Peyer's patch (tissue), 4 donors: ENCODE data around the gene SYNE4. TPM values are rescaled to one million over a fixed set of nuclear protein-coding genes. Genes with fewer than 3 reads are reported as not detected.

Experiments used
- DNase-seq, 3 donors: peaks; one replicate each; pipeline ENCODE4 v3.0.0-alpha.2; 2017 to 2019
- H3K27ac ChIP-seq, 4 donors: fragments of 200-600 bp; sonication (generic); one replicate each; pipeline ENCODE4 v1.5.1; 2016 to 2019
- H3K27me3 ChIP-seq, 2 donors: fragments of 200-600 bp; sonication (generic); one replicate each; pipeline ENCODE4 v1.5.1; 2019
- H3K36me3 ChIP-seq, 3 donors: fragments of 200-600 bp; sonication (generic); one replicate each; pipeline ENCODE4 v1.5.1; 2016 to 2019
- H3K4me1 ChIP-seq, 4 donors: fragments of 200-600 bp; sonication (generic); one replicate each; pipeline ENCODE4 v1.5.1; 2016 to 2019
- H3K4me3 ChIP-seq, 4 donors: fragments of 200-600 bp; sonication (generic); 1 replicate in 3 of 4; 2 replicates in 1 of 4; pipeline ENCODE4 v1.5.1; 2016 to 2019; ENCODE audit warnings: mild to moderate bottlenecking in 1 of 4
- H3K9me3 ChIP-seq, 4 donors: fragments of 200-600 bp; sonication (generic); one replicate each; pipeline ENCODE4 v1.5.1; 2016 to 2019; ENCODE audit warnings: mild to moderate bottlenecking in 1 of 4
- POLR2A ChIP-seq, 2 donors: fragments of 450-650 bp; IDR thresholded peaks; one replicate each; pipeline ENCODE4 v1.5.1; 2017; ENCODE audit warnings: antibody characterized with exemption in 2 of 2, mild to moderate bottlenecking in 2 of 2, moderate library complexity in 2 of 2
- total RNA-seq, 4 donors: library from RNA; depleted of rRNA; stranded (reverse); fragments of >200 nt; gene quantifications; one replicate each; pipeline ENCODE4 v1.1.0, GENCODE V29; 2016
- TF ChIP-seq, protein P1 (sequence below), 6 experiments: fragments of 450-650 bp in 4 of 6; fragments of 200-600 bp in 2 of 6; sonication (generic) in 1 of 6; IDR thresholded peaks; one replicate each; pipeline ENCODE4 v1.5.1; 2017 to 2019; ENCODE audit warnings: antibody characterized with exemption in 6 of 6, mild to moderate bottlenecking in 3 of 6, moderate library complexity in 1 of 6

The SYNE4 gene
- total RNA-seq, 4 donors from 2014 or later: 0.67 to 6.8 (median 6.1) TPM; not detected in 1

DNA sequence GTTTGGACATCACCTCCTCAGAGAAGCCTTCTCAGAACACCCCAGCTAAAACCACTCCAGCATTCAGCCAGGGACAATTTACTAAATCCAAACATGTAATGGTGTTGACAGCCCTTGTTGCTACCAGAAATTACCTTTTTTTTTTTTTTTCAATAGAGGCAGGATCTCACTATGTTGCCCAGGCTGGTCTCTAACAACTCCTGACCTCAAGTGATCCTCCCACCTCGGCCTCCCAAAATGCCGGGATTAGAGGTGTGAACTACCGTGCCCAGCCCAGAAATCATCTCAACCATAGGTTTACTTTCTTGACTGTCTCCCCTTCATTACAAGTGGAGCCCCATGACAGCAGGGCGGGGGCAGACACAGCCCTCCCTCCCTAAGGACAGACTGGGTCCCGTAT, 14.8 kb upstream of the SYNE4 start:
- peaks cover 0 to 30% (median 0%) of the 10 kb centered on the region in 3 donors for H3K36me3 ChIP-seq
- H3K4me1 ChIP-seq: no peaks in the 10 kb centered on the region
- H3K4me3 ChIP-seq: no peak overlapping the region
- DNase-seq: no peak
- no peak for TF ChIP-seq POLR2A (IDR thresholded peaks at IDR 0.05)
- TF ChIP-seq, protein P1, sequence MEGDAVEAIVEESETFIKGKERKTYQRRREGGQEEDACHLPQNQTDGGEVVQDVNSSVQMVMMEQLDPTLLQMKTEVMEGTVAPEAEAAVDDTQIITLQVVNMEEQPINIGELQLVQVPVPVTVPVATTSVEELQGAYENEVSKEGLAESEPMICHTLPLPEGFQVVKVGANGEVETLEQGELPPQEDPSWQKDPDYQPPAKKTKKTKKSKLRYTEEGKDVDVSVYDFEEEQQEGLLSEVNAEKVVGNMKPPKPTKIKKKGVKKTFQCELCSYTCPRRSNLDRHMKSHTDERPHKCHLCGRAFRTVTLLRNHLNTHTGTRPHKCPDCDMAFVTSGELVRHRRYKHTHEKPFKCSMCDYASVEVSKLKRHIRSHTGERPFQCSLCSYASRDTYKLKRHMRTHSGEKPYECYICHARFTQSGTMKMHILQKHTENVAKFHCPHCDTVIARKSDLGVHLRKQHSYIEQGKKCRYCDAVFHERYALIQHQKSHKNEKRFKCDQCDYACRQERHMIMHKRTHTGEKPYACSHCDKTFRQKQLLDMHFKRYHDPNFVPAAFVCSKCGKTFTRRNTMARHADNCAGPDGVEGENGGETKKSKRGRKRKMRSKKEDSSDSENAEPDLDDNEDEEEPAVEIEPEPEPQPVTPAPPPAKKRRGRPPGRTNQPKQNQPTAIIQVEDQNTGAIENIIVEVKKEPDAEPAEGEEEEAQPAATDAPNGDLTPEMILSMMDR (IDR thresholded peaks at IDR 0.05): no peak
- H3K27me3 ChIP-seq: no peaks in the 10 kb centered on the region
- H3K9me3 ChIP-seq: no peaks in the 10 kb centered on the region
- H3K27ac ChIP-seq: no peak overlapping the region

DNA sequence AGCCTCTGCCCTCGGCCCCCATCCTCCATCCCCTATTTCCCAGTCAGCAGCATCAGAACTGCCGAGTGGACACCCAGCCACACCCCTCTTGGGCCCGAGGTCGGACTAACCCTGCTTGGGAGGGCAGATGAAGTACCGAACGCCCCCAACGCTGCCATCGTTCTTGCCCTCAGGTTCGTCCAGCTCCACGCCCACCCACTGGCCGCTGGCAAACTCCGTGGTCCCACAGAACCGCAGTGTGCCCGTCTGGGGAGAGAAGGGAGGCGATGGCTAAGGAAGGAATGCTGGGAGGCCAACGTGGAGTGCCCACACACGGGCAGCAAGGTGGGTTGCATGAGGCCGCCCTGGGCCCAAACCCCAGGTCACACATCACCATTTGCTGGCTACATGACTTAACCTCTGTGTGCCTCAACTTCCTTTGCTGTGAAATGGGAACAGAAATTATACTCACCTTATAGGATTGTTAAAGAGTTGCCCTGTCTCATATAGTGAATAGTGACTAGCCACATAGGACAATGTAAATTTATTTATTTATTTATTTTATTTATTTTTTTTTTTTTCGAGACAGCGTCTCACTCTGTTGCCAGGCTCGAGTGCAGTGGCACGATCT, 10.6 kb upstream of the SYNE4 start:
- peaks cover 0 to 32% (median 0%) of the 10 kb centered on the region in 3 donors for H3K36me3 ChIP-seq

DNA sequence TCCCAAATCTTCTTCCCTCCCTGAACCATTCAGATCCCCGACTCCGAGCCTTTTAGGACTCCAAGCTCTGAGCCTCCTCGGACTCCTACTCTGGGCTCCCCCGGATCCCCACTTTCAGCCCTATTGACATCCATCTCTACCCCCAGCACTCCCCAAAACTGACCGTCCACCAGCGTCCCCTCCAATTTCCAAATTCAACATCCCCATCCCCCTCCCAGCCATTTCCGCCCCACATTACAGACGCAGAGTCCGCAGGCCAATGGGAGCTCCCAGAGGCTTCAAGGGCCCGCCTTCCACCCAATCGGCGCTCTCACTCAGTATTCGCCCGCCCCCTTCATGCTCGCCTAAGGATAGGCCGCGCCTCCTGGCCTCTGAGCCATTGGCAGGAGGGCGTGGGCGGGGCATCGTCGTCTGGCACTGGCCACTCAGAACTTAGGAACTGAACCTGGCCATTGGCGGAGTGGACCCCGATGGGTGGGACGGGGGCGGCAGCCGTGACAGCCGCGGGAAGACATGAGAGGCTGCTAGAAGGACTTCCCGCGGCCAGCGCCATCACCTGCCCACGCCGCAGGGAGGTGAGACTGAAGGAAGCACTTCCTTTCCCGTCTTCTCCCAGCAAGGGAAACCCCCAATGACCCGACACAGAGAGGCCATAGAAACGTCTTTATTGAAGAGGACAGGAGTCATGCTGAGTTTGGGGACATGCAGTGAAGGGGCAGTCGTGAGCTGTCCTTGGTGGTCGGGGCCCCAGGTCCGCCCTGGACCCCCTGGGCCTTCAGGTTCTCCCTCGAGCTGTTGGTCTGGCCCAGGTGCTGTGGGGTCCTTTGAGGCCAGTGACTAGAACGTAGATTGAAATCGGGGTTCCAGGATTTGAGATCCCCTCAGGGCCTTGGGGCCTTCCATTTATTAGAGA, 5.7 kb upstream of the SYNE4 start, which contains the start of gene ALKBH6:
TSS of gene ALKBH6 (minus strand) at position 202 of the 913 bp plus-strand sequence. CDS start 816 bp downstream, outside the sequence.
- no peaks in the 10 kb centered on the region for H3K9me3 ChIP-seq
- peaks cover 0 to 15% (median 9%) of the 10 kb centered on the region in 4 donors for H3K4me1 ChIP-seq
- peak within 1 kb of the TSS; percentile 65 to 89 (median 87) for H3K4me3 ChIP-seq
- peak within 1 kb of the TSS; percentile 80 to 91 (median 82) for H3K27ac ChIP-seq
- H3K27me3 ChIP-seq: no peaks in the 10 kb centered on the region
- TF ChIP-seq, protein P1 (IDR thresholded peaks at IDR 0.05): peak in 2 of 6 experiments; percentile 14 to 20
- peak in 1 of 2 donors; percentile 8 for TF ChIP-seq POLR2A (IDR thresholded peaks at IDR 0.05)
- peaks cover 0 to 9% (median 0%) of the 10 kb centered on the region in 3 donors for H3K36me3 ChIP-seq
- DNase-seq: peak; percentile 100

More for the DNA sequence above, 10.6 kb upstream of the SYNE4 start:
- no peak for DNase-seq
- Histone ChIP-seq H3K4me1 (peaks cover 0 to 8% (median 3%) of the 10 kb centered on the region in 4 donors), H3K9me3 (no peaks in the 10 kb centered on the region), H3K27me3 (no peaks in the 10 kb centered on the region), H3K27ac (no peak overlapping the region), H3K4me3 (no peak overlapping the region)
- TF ChIP-seq POLR2A (IDR thresholded peaks at IDR 0.05): no peak
- TF ChIP-seq, protein P1 (IDR thresholded peaks at IDR 0.05): no peak

DNA sequence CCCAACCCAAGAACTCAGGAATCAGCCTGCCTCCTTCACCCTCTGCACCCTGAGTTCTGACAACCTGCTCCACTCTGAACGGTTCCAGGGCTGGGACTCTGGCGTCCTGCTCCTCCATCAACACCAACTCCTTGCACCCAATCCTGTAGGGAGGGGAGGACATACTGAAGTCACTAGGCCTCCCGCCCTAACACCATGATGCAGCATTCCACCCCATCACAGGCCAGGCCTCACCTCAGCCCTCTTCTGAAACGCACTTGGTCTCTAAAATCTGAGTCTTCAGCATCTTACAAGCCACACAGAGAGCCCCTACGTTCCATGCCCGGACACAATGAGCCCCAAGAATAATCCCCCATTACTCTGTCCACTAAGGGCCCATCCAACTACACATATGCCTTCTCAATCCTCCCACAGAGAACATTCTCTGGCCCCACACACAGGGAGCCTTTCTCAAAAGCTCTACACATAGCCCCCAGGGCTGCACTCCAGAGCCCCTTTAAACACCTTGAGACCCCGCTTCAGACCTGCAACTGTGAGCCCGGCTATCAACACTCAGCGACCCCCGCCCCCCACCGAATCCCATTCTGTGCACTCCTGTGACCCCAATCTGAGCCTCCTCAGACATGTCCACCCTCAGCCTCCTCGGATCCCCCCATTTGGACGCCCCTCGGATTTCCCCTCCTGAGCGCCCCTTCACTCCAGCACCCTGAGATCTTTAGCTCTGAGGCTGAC, 4.8 kb upstream of the SYNE4 start:
- H3K36me3 ChIP-seq: peaks cover 0 to 9% (median 0%) of the 10 kb centered on the region in 3 donors
- peaks cover 0 to 23% (median 9%) of the 10 kb centered on the region in 4 donors for H3K4me1 ChIP-seq
- TF ChIP-seq, protein P1 (IDR thresholded peaks at IDR 0.05): no peak
- H3K9me3 ChIP-seq: no peaks in the 10 kb centered on the region
- DNase-seq: no peak
- H3K27me3 ChIP-seq: no peaks in the 10 kb centered on the region
- peak overlapping the region; percentile 65 to 89 (median 87) for H3K4me3 ChIP-seq
- H3K27ac ChIP-seq: peak overlapping the region; percentile 80 to 91 (median 82)

DNA sequence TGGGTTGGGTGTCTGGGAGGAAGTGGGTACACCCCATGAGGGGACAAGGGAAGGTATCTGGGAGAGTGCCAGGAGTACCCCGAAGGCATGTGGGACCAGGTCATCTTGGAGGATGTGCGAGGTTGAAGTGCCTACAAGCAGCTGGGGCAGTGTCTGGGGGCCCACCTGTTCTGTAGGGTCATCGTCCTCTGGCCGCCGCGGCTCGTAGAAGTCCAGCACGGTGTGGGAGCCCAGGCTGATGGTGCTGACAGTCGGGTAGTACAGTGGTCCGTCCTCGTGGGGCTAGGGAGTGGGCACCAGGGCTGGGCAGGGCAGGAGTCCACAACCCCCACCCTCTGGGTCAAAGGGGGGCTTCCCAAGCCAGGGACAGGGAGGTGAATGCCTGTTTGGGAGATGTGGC, 1.8 kb upstream of the SYNE4 start:
- DNase-seq: no peak
- TF ChIP-seq POLR2A (IDR thresholded peaks at IDR 0.05): no peak
- TF ChIP-seq, protein P1 (IDR thresholded peaks at IDR 0.05): no peak
- no peak overlapping the region for H3K27ac ChIP-seq
- H3K4me1 ChIP-seq: peaks cover 0 to 23% (median 9%) of the 10 kb centered on the region in 4 donors
- H3K36me3 ChIP-seq: no peaks in the 10 kb centered on the region
- H3K9me3 ChIP-seq: no peaks in the 10 kb centered on the region
- H3K4me3 ChIP-seq: no peak overlapping the region
- no peaks in the 10 kb centered on the region for H3K27me3 ChIP-seq
